IMR-90 (cell line): ENCODE measurements around the gene CAPZA2. TPM values are rescaled to one million over a fixed set of nuclear protein-coding genes. Genes with fewer than 3 reads are reported as not detected.

Source experiments
- ATAC-seq: fragments of 200-7000 bp; cut with Tn5 transposase; 2 replicates; pipeline ENCODE4 v1.9.1; 2020; ENCODE audit warnings: low read depth, mild to moderate bottlenecking, moderate library complexity
- BruUV-seq: library from RNA; stranded (reverse); fragments of 400-500 nt; replicated peaks from 2 replicates; lab custom pipeline; 2021; lab: Mats Ljungman, UMichigan
- CTCF ChIA-PET: fragments of 300-600 bp; formaldehyde crosslinking; extraction: SDS; loops from one replicate; lab custom pipeline; 2021; ENCODE audit warnings: antibody characterized with exemption; lab: Yijun Ruan, JAX
- POLR2A ChIA-PET: fragments of 300-600 bp; sonication (Branson Sonifier 250); formaldehyde crosslinking; loops from one replicate; lab custom pipeline; 2022; ENCODE audit warnings: antibody characterized with exemption; ENCODE audit not compliant: unreplicated experiment; lab: Charles Lee
- DNase-seq: peaks from one replicate; pipeline ENCODE4 v3.0.0; 2013
- H2AFZ ChIP-seq: replicated peaks from 2 replicates; pipeline ENCODE3; 2013; ENCODE audit warnings: low read length, mild to moderate bottlenecking; ENCODE audit not compliant: poor library complexity
- H2AK5ac ChIP-seq: 2 replicates; pipeline ENCODE4 v1.6.1; 2013; ENCODE audit warnings: low read depth, low read length, inconsistent platforms
- H2AK9ac ChIP-seq: replicated peaks from 2 replicates; pipeline ENCODE3; 2013; ENCODE audit warnings: mild to moderate bottlenecking, low read depth, low read length, moderate library complexity; ENCODE audit not compliant: poor library complexity
- H2BK120ac ChIP-seq: 2 replicates; pipeline ENCODE4 v1.6.1; 2013; ENCODE audit warnings: low read depth, low read length, inconsistent platforms
- H2BK15ac ChIP-seq: 3 replicates; pipeline ENCODE4 v1.6.1; 2013; ENCODE audit warnings: low read depth, low read length, inconsistent platforms
- H2BK20ac ChIP-seq: 2 replicates; pipeline ENCODE4 v1.6.1; 2013; ENCODE audit warnings: low read depth, mild to moderate bottlenecking, inconsistent platforms, low read length, moderate library complexity
- H2BK5ac ChIP-seq: 2 replicates; pipeline ENCODE4 v1.6.1; 2013; ENCODE audit warnings: mild to moderate bottlenecking, low read depth, low read length, inconsistent platforms; ENCODE audit not compliant: poor library complexity, severe bottlenecking
- H3K14ac ChIP-seq: replicated peaks from 2 replicates; pipeline ENCODE4 v1.6.1; 2013; ENCODE audit warnings: low read depth, low read length, inconsistent platforms
- H3K18ac ChIP-seq: 2 replicates; pipeline ENCODE4 v1.6.1; 2013; ENCODE audit warnings: low read depth, low read length, control low read depth
- H3K23ac ChIP-seq: 2 replicates; pipeline ENCODE4 v1.6.1; 2013; ENCODE audit warnings: low read depth, low read length, inconsistent platforms
- H3K27ac ChIP-seq: 2 replicates; pipeline ENCODE4 v1.5.1; 2013; ENCODE audit warnings: mild to moderate bottlenecking, control low read depth, low read length; ENCODE audit not compliant: insufficient read depth
- H3K27me3 ChIP-seq: 2 replicates; pipeline ENCODE4 v1.6.1; 2013; ENCODE audit warnings: low read length; ENCODE audit not compliant: control insufficient read depth, insufficient read depth
- H3K36me3 ChIP-seq: 2 replicates; pipeline ENCODE4 v1.6.1; 2013; ENCODE audit warnings: low read length, mixed read lengths; ENCODE audit not compliant: control insufficient read depth, insufficient read depth
- H3K4ac ChIP-seq: 2 replicates; pipeline ENCODE4 v1.6.1; 2013; ENCODE audit warnings: low read depth, low read length, inconsistent platforms
- H3K4me1 ChIP-seq: 2 replicates; pipeline ENCODE4 v1.6.1; 2013; ENCODE audit warnings: low read length, mixed read lengths; ENCODE audit not compliant: control insufficient read depth, insufficient read depth
- H3K4me2 ChIP-seq: 2 replicates; pipeline ENCODE4 v1.6.1; 2013; ENCODE audit warnings: low read depth, mild to moderate bottlenecking, control low read depth, low read length, moderate library complexity
- H3K4me3 ChIP-seq: 2 replicates; pipeline ENCODE4 v1.5.1; 2013; ENCODE audit warnings: low read depth, mild to moderate bottlenecking, control low read depth, low read length, moderate library complexity; ENCODE audit not compliant: insufficient read depth
- H3K56ac ChIP-seq: 2 replicates; pipeline ENCODE4 v1.6.1; 2013; ENCODE audit warnings: low read length, inconsistent platforms; ENCODE audit not compliant: insufficient read depth; ENCODE audit errors: extremely low read depth
- H3K79me1 ChIP-seq, 2 experiments: 2 replicates each; pipeline ENCODE4 v1.6.1; 2013; ENCODE audit warnings: low read length in 2 of 2, inconsistent platforms in 1 of 2, low read depth in 1 of 2
- H3K9ac ChIP-seq: 2 replicates; pipeline ENCODE4 v1.6.1; 2013; ENCODE audit warnings: low read depth, low read length, control low read depth
- H3K9me1 ChIP-seq: 2 replicates; pipeline ENCODE4 v1.6.1; 2013; ENCODE audit warnings: low read length, inconsistent platforms; ENCODE audit not compliant: insufficient read depth
- H3K9me3 ChIP-seq: 2 replicates; pipeline ENCODE4 v1.6.1; 2013; ENCODE audit warnings: low read length; ENCODE audit not compliant: control insufficient read depth, insufficient read depth
- H4K20me1 ChIP-seq: 2 replicates; pipeline ENCODE4 v1.6.1; 2013; ENCODE audit warnings: low read length, inconsistent platforms; ENCODE audit not compliant: insufficient read depth
- H4K5ac ChIP-seq: 2 replicates; pipeline ENCODE4 v1.6.1; 2013; ENCODE audit warnings: mild to moderate bottlenecking, low read depth, low read length, control low read depth
- H4K8ac ChIP-seq, 2 experiments: 2 replicates each; pipeline ENCODE4 v1.6.1; 2013; ENCODE audit warnings: low read depth in 2 of 2, low read length in 2 of 2, control low read depth in 1 of 2, inconsistent platforms in 1 of 2
- H4K91ac ChIP-seq: 2 replicates; pipeline ENCODE4 v1.6.1; 2013; ENCODE audit warnings: low read depth, low read length, inconsistent platforms; ENCODE audit not compliant: insufficient read depth
- BHLHE40 ChIP-seq: fragments of 150-350 bp; IDR thresholded peaks from 2 replicates; pipeline ENCODE4 v1.6.1; 2016; ENCODE audit warnings: mild to moderate bottlenecking, low read depth, low read length
- CEBPB ChIP-seq: IDR thresholded peaks from 2 replicates; pipeline ENCODE4 v1.6.1; 2012; ENCODE audit warnings: low read depth, low read length, improper control_type of control experiment
- CHD1 ChIP-seq: IDR thresholded peaks from 2 replicates; pipeline ENCODE4 v1.6.1; 2012; ENCODE audit warnings: low read depth, low read length, improper control_type of control experiment
- FOS ChIP-seq: fragments of 150-350 bp; IDR thresholded peaks from 2 replicates; pipeline ENCODE4 v1.6.1; 2016; ENCODE audit warnings: low read depth, low read length
- MAZ ChIP-seq: IDR thresholded peaks from 2 replicates; pipeline ENCODE4 v1.6.1; 2012; ENCODE audit warnings: low read depth, mild to moderate bottlenecking, low read length, improper control_type of control experiment, moderate library complexity, borderline replicate concordance
- NFE2L2 ChIP-seq: fragments of 150-350 bp; IDR thresholded peaks from 2 replicates; pipeline ENCODE4 v1.6.1; 2016; ENCODE audit warnings: low read depth, mild to moderate bottlenecking, low read length
- POLR2A ChIP-seq: IDR thresholded peaks from 2 replicates; pipeline ENCODE4 v1.6.1; 2012; ENCODE audit warnings: mild to moderate bottlenecking, low read depth, low read length
- RAD21 ChIP-seq: IDR thresholded peaks from 2 replicates; pipeline ENCODE4 v1.6.1; 2012; ENCODE audit warnings: low read length, improper control_type of control experiment
- RCOR1 ChIP-seq: IDR thresholded peaks from 2 replicates; pipeline ENCODE4 v1.6.1; 2012; ENCODE audit warnings: mild to moderate bottlenecking, low read length, improper control_type of control experiment; ENCODE audit not compliant: insufficient replicate concordance
- RFX5 ChIP-seq: IDR thresholded peaks from 2 replicates; pipeline ENCODE4 v1.8.0; 2012; ENCODE audit warnings: low read depth, mild to moderate bottlenecking, low read length, moderate library complexity
- SMC3 ChIP-seq: fragments of 150-350 bp; IDR thresholded peaks from 2 replicates; pipeline ENCODE4 v1.6.1; 2016; ENCODE audit warnings: low read depth, mild to moderate bottlenecking, antibody characterized with exemption, low read length, moderate library complexity
- dilution Hi-C: fragments of 300-500 bp; cut with HindIII; formaldehyde crosslinking; loops from one replicate; pipeline ENCODE4 v1.14.3; 2018; ENCODE audit warnings: low sequenced_read_pairs; ENCODE audit not compliant: unreplicated experiment
- in situ Hi-C: fragments of 300-500 bp; cut with MboI; formaldehyde crosslinking; loops from 3 replicates; pipeline ENCODE4 v1.14.3; 2019; ENCODE audit warnings: low sequenced_read_pairs, inconsistent platforms, mixed read lengths
- intact Hi-C: fragments of 100-400 bp; cut with micrococcal nuclease; formaldehyde crosslinking; loops from 2 replicates; pipeline ENCODE4 v1.10.0; 2022
- polyA plus RNA-seq, 3 experiments: library from polyadenylated mRNA; depleted of rRNA; stranded (reverse); fragments of >200 nt; gene quantifications; 2 replicates each; pipeline ENCODE4 v1.2.3, GENCODE V29; 2012; ENCODE audit warnings: low replicate concordance in 1 of 3
- total RNA-seq: library from RNA; depleted of rRNA; stranded (reverse); fragments of >200 nt; gene quantifications from 2 replicates; pipeline ENCODE4 v1.2.3, GENCODE V29; 2012
- TF ChIP-seq, protein P1 (sequence below): conservative IDR thresholded peaks from 2 replicates; pipeline ENCODE4 v1.5.1; 2012; ENCODE audit warnings: mild to moderate bottlenecking, low read depth, low read length, improper control_type of control experiment
- TF ChIP-seq, protein P2 (sequence below): fragments of 150-350 bp; IDR thresholded peaks from 2 replicates; pipeline ENCODE4 v1.6.1; 2017; ENCODE audit warnings: mild to moderate bottlenecking, antibody characterized with exemption, low read length, low read depth

The CAPZA2 gene
- total and polyA plus RNA-seq, 2 of the 4 experiments (the other 2 are of a cell fraction) = 66.6 to 133 TPM

DNA sequence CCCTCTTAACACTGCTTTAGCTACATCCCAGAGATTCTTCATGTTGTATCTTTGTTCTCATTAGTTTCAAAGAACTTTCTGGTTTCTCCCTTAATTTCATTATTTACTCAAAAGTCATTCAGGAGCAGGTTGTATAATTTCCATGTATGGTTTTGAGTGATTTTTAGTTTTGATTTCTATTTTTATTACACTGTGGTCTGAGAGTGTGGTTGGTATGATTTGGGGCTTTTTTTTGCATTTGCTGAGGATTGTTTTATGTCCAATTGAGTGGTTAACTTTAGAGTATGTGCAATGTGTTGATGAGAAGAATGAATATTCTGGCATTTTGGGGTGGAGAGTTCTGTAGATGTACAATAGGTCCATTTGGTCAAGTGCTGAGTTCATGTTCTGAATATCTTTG is 37.9 kb upstream of the CAPZA2 start:
- Histone ChIP-seq H4K20me1 (no peaks in the 10 kb centered on the region), H3K18ac (no peak overlapping the region), H3K36me3 (no peaks in the 10 kb centered on the region), H4K5ac (no peak overlapping the region), H3K9me3 (no peaks in the 10 kb centered on the region; the same call in 1 of the 2 replicates), H4K91ac (no peak overlapping the region), H3K9me1 (no peaks in the 10 kb centered on the region), H2AFZ (no peak overlapping the region), H3K79me1 (no peaks in the 10 kb centered on the region), H3K14ac (no peak overlapping the region), H3K4me3 (no peak overlapping the region), H3K9ac (no peak overlapping the region), H2BK20ac (no peak overlapping the region), H3K56ac (no peak overlapping the region), H2BK120ac (no peak overlapping the region), H3K23ac (no peak overlapping the region), H3K4ac (no peak overlapping the region), H3K4me2 (no peak overlapping the region), H3K27ac (no peak overlapping the region), H3K4me1 (no peaks in the 10 kb centered on the region), H2AK9ac (no peak overlapping the region), H2AK5ac (no peak overlapping the region), H4K8ac (no peak overlapping the region), H3K27me3 (peaks cover 6% of the 10 kb centered on the region), H2BK15ac (no peak overlapping the region), H2BK5ac (no peak overlapping the region)
- intact Hi-C loops = loop anchor here (5.0 kb wide), 1 partner anchor 33 kb away; no protein-coding TSS in a partner anchor
- no peak for DNase-seq
- dilution Hi-C loops = no loop called here
- TF ChIP-seq FOS = no peak
- TF ChIP-seq CEBPB = no peak
- TF ChIP-seq, protein P1, sequence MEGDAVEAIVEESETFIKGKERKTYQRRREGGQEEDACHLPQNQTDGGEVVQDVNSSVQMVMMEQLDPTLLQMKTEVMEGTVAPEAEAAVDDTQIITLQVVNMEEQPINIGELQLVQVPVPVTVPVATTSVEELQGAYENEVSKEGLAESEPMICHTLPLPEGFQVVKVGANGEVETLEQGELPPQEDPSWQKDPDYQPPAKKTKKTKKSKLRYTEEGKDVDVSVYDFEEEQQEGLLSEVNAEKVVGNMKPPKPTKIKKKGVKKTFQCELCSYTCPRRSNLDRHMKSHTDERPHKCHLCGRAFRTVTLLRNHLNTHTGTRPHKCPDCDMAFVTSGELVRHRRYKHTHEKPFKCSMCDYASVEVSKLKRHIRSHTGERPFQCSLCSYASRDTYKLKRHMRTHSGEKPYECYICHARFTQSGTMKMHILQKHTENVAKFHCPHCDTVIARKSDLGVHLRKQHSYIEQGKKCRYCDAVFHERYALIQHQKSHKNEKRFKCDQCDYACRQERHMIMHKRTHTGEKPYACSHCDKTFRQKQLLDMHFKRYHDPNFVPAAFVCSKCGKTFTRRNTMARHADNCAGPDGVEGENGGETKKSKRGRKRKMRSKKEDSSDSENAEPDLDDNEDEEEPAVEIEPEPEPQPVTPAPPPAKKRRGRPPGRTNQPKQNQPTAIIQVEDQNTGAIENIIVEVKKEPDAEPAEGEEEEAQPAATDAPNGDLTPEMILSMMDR = no peak
- no peak for TF ChIP-seq RFX5
- no peak for TF ChIP-seq NFE2L2
- no peak for TF ChIP-seq RAD21
- TF ChIP-seq RCOR1 = no peak
- no peak for TF ChIP-seq MAZ
- no peak for TF ChIP-seq CHD1
- no peak for TF ChIP-seq SMC3
- TF ChIP-seq, protein P2, sequence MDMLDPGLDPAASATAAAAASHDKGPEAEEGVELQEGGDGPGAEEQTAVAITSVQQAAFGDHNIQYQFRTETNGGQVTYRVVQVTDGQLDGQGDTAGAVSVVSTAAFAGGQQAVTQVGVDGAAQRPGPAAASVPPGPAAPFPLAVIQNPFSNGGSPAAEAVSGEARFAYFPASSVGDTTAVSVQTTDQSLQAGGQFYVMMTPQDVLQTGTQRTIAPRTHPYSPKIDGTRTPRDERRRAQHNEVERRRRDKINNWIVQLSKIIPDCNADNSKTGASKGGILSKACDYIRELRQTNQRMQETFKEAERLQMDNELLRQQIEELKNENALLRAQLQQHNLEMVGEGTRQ = no peak
- no peak for TF ChIP-seq POLR2A
- no peak for TF ChIP-seq BHLHE40
- BruUV-seq = no TSS peak
- in situ Hi-C loops = no loop called here
- ATAC-seq = no peak
- CTCF ChIA-PET = no interaction called here
- POLR2A ChIA-PET = no interaction called here
